H1 (cell line): ENCODE measurements around the gene CUL4A. TPM values are rescaled to one million over a fixed set of nuclear protein-coding genes. Genes with fewer than 3 reads are reported as not detected.

Source experiments
- ASH2L ChIP-seq: fragments of 200-600, 300-600 bp; sonication (generic); IDR thresholded peaks from one replicate; pipeline ENCODE4 v1.7.1; 2017; ENCODE audit warnings: low read length
- CBX8 ChIP-seq: fragments of 300-800, 300-1000 bp; sonication (generic); IDR thresholded peaks from 2 replicates; pipeline ENCODE4 v1.7.1; 2016; ENCODE audit warnings: low read depth, low read length, borderline replicate concordance
- CTCF ChIP-seq, 3 experiments: IDR thresholded peaks; 1 replicate in 2 of 3; 2 replicates in 1 of 3; pipeline versions ENCODE4 v1.5.1 to v1.6.1; 2011; ENCODE audit warnings: low read length in 3 of 3, mild to moderate bottlenecking in 3 of 3, inconsistent platforms in 2 of 3, low read depth in 1 of 3, moderate library complexity in 1 of 3; ENCODE audit not compliant: insufficient read depth in 1 of 3; ENCODE audit errors: control extremely low read depth in 1 of 3
- EZH2 ChIP-seq: fragments of 200-600 bp; sonication (generic); IDR thresholded peaks from 2 replicates; pipeline ENCODE4 v1.7.1; 2012; ENCODE audit warnings: low read depth, mild to moderate bottlenecking, moderate library complexity, low read length, inconsistent platforms; ENCODE audit not compliant: severe bottlenecking
- JUND ChIP-seq: IDR thresholded peaks from 2 replicates; pipeline ENCODE4 v1.6.1; 2011; ENCODE audit warnings: mild to moderate bottlenecking, improper control_type of control experiment, low read length
- POLR2A ChIP-seq, 2 experiments: IDR thresholded peaks; 1 replicate in 1 of 2; 2 replicates in 1 of 2; pipeline ENCODE4 v1.6.1; 2011; ENCODE audit warnings: low read depth in 2 of 2, low read length in 2 of 2, mild to moderate bottlenecking in 2 of 2; ENCODE audit errors: control extremely low read depth in 1 of 2
- SAP30 ChIP-seq: fragments of 300-600 bp; sonication (generic); IDR thresholded peaks from 2 replicates; pipeline ENCODE4 v1.7.1; 2012; ENCODE audit warnings: low read length, moderate library complexity, mild to moderate bottlenecking, inconsistent platforms; ENCODE audit not compliant: insufficient read depth, insufficient replicate concordance
- SP1 ChIP-seq: IDR thresholded peaks from 2 replicates; pipeline ENCODE4 v1.6.1; 2011; ENCODE audit warnings: low read depth, low read length
- TCF12 ChIP-seq: IDR thresholded peaks from 2 replicates; pipeline ENCODE4 v1.6.1; 2011; ENCODE audit warnings: low read depth, mild to moderate bottlenecking, low read length
- TEAD4 ChIP-seq: IDR thresholded peaks from 2 replicates; pipeline ENCODE4 v1.6.1; 2012; ENCODE audit warnings: low read depth, low read length, inconsistent platforms, mixed read lengths
- polyA plus RNA-seq, 7 experiments: library from polyadenylated mRNA; depleted of rRNA in 3 of 7; stranded (reverse) in 5 of 7; unstranded in 2 of 7; fragments of >200 nt in 5 of 7; fragments of 200-250 nt in 2 of 7; gene quantifications; 1 replicate in 5 of 7; 2 replicates in 1 of 7; 4 replicates in 1 of 7; pipeline versions ENCODE4 v1.2.1 to v1.2.3, GENCODE V29; 2011 to 2013; ENCODE audit warnings: missing spikeins in 2 of 7, mixed read lengths in 2 of 7
- total RNA-seq: library from RNA; stranded (reverse); fragmentation: NEBNext Ultra II Directional; extraction: Animal tissue kit (Norgen Biotek cat#: 25700); gene quantifications from 2 replicates; pipeline ENCODE4 v1.2.1, GENCODE V29; 2021

Gene CUL4A
- total and polyA plus RNA-seq, 2 of the 8 experiments (the other 6 are each of a cell fraction or from before 2014, with no cell fraction given): 54.7 to 101 TPM

DNA sequence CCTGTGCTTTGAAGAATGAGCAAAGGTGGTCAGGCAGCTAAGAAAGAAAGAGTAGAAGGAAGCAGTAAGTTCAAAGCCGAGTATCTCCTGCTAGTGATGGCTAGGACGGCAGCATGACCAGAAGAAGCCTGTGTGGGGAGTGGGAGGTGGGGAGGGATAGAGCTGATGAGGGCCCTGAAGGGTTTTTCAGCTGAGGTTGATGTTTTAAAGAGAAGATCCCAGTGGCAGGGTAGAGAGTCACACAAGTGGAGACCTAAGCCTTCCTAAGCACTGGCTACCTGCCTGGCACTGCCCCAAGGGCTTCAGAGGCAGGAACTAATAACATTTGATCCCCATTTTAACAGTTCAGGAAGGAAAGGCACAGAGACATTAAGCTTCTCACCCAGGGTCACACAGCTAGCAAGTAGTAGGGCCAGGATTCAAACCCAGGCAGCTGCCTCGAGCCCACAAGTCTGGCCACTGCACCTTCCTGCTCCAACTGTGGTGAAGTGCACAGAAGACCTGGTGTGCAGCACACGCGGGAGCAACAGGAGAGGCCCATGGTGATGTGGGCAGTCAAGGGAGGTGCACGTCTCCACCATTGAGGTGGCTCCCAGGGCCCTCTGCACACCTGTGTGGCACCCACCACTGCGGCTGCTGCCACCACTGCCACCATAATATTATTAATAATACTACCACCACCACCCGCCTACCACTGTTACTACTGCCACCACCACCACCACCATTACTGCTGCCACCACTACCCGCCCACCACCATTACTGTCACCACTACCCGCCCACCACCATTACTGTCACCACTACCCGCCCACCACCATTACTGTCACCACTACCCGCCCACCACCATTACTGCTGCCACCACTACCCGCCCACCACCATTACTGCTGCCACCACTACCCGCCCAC lies 22.1 kb downstream of the CUL4A start (continued):
- TF ChIP-seq CTCF (IDR thresholded peaks at IDR 0.05; ENCODE audit: control extremely low read depth in 1 of 3, insufficient read depth in 1 of 3, low read depth in 1 of 3, low read length in 3 of 3) (no peak), SP1 (no peak), EZH2 (no peak), TEAD4 (no peak), POLR2A (IDR thresholded peaks at IDR 0.05; ENCODE audit: control extremely low read depth in 1 of 2, low read depth in 2 of 2, low read length in 2 of 2) (no peak), JUND (no peak), ASH2L (no peak), TCF12 (no peak), CBX8 (no peak), SAP30 (no peak)
